Neural progenitor cell (in vitro differentiated cells): ENCODE results near the gene OR5AK2.

Source experiments
- EZH2 ChIP-seq: fragments of 200-600 bp; sonication (generic); IDR thresholded peaks from 2 replicates; pipeline ENCODE4 v1.6.1; 2017; ENCODE audit warnings: antibody characterized with exemption, mild to moderate bottlenecking, moderate library complexity
- TF ChIP-seq, protein P1 (sequence below): fragments of 200-600 bp; sonication (generic); IDR thresholded peaks from 2 replicates; pipeline ENCODE4 v1.5.1; 2017; ENCODE audit warnings: antibody characterized with exemption, mild to moderate bottlenecking

DNA sequence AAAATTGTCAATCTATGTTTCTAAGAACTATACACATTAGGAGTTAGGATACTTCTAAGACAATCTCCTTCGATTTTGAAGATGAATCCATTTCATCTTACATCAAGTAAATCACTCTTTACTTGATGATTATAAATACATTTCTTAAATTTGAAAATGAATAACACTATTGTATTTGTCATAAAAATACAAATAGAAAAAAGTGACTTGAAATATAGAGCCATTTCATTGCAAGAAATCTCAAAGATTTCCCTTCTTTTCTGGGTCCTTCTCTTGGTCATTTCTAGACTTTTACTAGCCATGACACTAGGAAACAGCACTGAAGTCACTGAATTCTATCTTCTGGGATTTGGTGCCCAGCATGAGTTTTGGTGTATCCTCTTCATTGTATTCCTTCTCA lies at the start of gene OR5AK2:
- TF ChIP-seq, protein P1, sequence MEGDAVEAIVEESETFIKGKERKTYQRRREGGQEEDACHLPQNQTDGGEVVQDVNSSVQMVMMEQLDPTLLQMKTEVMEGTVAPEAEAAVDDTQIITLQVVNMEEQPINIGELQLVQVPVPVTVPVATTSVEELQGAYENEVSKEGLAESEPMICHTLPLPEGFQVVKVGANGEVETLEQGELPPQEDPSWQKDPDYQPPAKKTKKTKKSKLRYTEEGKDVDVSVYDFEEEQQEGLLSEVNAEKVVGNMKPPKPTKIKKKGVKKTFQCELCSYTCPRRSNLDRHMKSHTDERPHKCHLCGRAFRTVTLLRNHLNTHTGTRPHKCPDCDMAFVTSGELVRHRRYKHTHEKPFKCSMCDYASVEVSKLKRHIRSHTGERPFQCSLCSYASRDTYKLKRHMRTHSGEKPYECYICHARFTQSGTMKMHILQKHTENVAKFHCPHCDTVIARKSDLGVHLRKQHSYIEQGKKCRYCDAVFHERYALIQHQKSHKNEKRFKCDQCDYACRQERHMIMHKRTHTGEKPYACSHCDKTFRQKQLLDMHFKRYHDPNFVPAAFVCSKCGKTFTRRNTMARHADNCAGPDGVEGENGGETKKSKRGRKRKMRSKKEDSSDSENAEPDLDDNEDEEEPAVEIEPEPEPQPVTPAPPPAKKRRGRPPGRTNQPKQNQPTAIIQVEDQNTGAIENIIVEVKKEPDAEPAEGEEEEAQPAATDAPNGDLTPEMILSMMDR = no peak
- TF ChIP-seq EZH2 = no peak
